ENCODE measurements around the gene EP400. TPM values are rescaled to one million over a fixed set of nuclear protein-coding genes. Genes with fewer than 3 reads are reported as not detected.
A peak's percentile ranks its signal among the peaks of the same experiment; 100 is the strongest.

The EP400 gene
- total RNA-seq, 6 experiments from 2014 or later, result 10.9 to 16.3 (median 13.3) TPM

GRCh38 chr12:132007041-132007440 lies 57.3 kb downstream of the EP400 start:
- H3K4me3 ChIP-seq, result no peak overlapping the region
- intact Hi-C loops (cut with DNase I), result no loop called here
- 100% methylated on average over 4 of the region's 6 CpGs for WGBS (ENCODE audit: insufficient coverage, low coverage, low lambda C conversion rate, missing lambda C conversion rate)
- peaks cover 0 to 38% (median 26%) of the 10 kb centered on the region in 4 donors for H3K36me3 ChIP-seq
- ATAC-seq, result no peak
- H3K9me3 ChIP-seq, result no peaks in the 10 kb centered on the region
- DNase-seq, result peak in 2 of 3 donors; percentile 15 to 20
- H3K4me1 ChIP-seq, result no peaks in the 10 kb centered on the region
- no peaks in the 10 kb centered on the region for H3K27me3 ChIP-seq
- H3K27ac ChIP-seq, result no peak overlapping the region
- TF ChIP-seq CTCF (IDR thresholded peaks at IDR 0.05) (no peak), POLR2A (IDR thresholded peaks at IDR 0.05) (no peak)

- Histone ChIP-seq H3K27ac (no peak overlapping the region), H3K4me3 (no peak overlapping the region), H3K9me3 (no peaks in the 10 kb centered on the region), H3K36me3 (peaks cover 0 to 60% (median 34%) of the 10 kb centered on the region in 4 donors), H3K4me1 (no peaks in the 10 kb centered on the region), H3K27me3 (no peaks in the 10 kb centered on the region)
- DNase-seq, result no peak
- ATAC-seq, result no peak
- TF ChIP-seq CTCF (IDR thresholded peaks at IDR 0.05) (no peak), POLR2A (IDR thresholded peaks at IDR 0.05) (no peak)
- 100% methylated on average over 1 of the region's 5 CpGs for WGBS (ENCODE audit: insufficient coverage, low coverage, low lambda C conversion rate, missing lambda C conversion rate)
- intact Hi-C loops (cut with DNase I), result no loop called here
These were observed 59.7 kb downstream of the EP400 start for GRCh38 chr12:132009336-132009859.

GRCh38 chr12:132012919-132013568 lies 63.3 kb downstream of the EP400 start:
- H3K4me3 ChIP-seq, result no peak overlapping the region
- ATAC-seq (no peak), DNase-seq (peak in 1 of 3 donors; percentile 15)
- peaks cover 0 to 61% (median 27%) of the 10 kb centered on the region in 4 donors for H3K36me3 ChIP-seq
- TF ChIP-seq CTCF (IDR thresholded peaks at IDR 0.05) (no peak), POLR2A (IDR thresholded peaks at IDR 0.05) (no peak)
- intact Hi-C loops (cut with DNase I), result no loop called here
- H3K9me3 ChIP-seq, result no peaks in the 10 kb centered on the region
- WGBS (ENCODE audit: insufficient coverage, low coverage, low lambda C conversion rate, missing lambda C conversion rate), result 95% methylated on average over 10 of the region's 20 CpGs
- no peaks in the 10 kb centered on the region for H3K27me3 ChIP-seq
- no peaks in the 10 kb centered on the region for H3K4me1 ChIP-seq
- H3K27ac ChIP-seq, result no peak overlapping the region

GRCh38 chr12:132014092-132014914 lies 64.6 kb downstream of the EP400 start:
- intact Hi-C loops (cut with DNase I), result no loop called here
- Histone ChIP-seq H3K4me3 (no peak overlapping the region), H3K27ac (no peak overlapping the region), H3K9me3 (no peaks in the 10 kb centered on the region), H3K27me3 (no peaks in the 10 kb centered on the region), H3K36me3 (peaks cover 0 to 74% (median 34%) of the 10 kb centered on the region in 4 donors), H3K4me1 (no peaks in the 10 kb centered on the region)
- DNase-seq (no peak), ATAC-seq (no peak)
- 89% methylated on average over 7 of the region's 22 CpGs for WGBS (ENCODE audit: insufficient coverage, low coverage, low lambda C conversion rate, missing lambda C conversion rate)
- TF ChIP-seq POLR2A (IDR thresholded peaks at IDR 0.05), result no peak
- TF ChIP-seq CTCF (IDR thresholded peaks at IDR 0.05), result no peak
